GM18499 (cell line): ENCODE data around the gene CDH12.
A peak's percentile ranks its signal among the peaks of the same experiment; 100 is the strongest.

Experiments used
- ATAC-seq: cut with Tn5 transposase; IDR thresholded peaks from one replicate; pipeline ENCODE4 v1.9.1; 2021; ENCODE audit warnings: moderate number of reproducible peaks; ENCODE audit not compliant: insufficient read depth, unreplicated experiment

CDH12 gene

DNA sequence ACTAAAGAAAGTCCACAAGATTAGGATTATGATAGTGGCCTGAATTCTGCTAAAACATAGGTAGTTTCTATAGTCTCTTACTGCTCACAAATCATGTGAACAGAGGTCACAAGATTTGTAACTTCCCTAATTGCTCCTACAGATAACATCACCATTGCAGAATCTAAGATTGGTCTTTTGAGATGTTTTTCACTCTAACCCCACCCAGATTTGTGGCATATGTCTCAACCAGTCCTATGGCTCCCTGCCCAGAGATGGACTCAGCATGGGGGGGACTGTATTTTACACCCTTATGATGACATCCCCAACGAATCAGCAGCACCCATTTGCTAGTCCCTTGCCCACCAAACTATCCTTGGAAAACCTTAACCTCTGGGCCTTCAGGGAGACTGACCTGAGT, 1046.2 kb downstream of the CDH12 start:
- no peak for ATAC-seq

DNA sequence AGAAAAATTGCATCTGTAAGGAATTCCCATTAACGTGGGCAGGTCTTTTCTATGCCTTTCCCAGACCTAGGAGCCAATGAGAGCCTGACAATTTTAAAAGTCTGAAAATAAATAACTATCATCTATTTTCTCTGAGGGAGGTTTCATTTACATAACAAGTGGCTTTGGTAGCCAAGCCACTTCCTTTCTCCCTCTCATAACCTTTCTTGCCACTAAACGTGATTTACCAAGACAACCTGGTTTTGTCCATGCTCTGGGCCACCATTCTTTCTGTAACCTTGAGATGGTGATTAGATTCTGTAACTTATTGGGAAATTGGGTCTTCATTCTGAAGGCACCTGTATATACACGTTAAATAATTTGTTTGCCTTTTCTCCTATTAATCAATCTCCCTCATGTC, 1046.9 kb downstream of the CDH12 start:
- ATAC-seq = no peak

DNA sequence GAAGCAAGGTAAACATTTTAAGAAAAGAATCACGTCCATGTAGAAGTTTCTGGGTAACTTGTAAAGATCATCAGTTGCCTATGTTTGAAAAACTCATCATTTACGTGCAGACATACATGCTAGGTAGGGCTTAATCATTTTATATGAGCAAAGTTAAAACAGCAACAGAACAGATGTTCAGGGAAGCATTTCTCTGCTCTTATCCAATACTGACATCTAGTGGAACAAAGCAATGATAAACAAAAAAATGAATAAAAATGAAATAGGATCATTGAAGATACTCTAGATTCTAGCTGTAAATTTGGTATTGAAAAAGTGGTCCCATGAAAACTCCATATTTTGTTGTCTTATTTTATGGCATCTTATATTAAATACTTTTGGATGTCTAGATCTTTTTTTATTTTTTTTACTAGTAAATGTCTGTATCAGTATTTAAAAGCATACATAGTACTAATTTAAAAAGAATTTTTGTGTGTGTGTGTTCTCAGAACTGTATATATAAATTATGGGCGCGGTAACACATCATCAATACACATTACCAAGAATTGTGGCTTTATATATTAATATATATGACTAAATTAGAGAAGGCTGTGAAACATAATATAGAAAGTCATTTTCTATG, 1050.2 kb downstream of the CDH12 start:
- ATAC-seq = peak; percentile 41

DNA sequence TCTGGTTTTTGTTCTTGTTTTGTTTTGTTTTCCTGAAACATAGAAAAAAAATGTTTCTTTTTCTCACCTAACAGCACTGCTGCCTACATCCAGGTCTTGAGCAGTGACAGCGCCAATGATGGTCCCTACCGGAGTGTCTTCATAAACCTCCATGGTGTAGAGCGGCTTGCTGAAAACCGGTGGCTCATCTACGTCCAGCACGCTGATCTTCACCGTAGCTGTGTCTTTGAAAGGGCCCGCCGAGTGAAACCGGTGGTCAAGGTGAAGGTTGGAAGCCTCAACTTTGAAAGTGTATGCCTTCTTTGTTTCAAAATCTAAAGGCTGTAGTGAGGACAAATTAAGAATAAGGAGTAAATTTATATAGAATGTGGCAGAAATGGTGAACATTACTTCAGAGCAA, 1051.0 kb downstream of the CDH12 start:
- no peak for ATAC-seq

DNA sequence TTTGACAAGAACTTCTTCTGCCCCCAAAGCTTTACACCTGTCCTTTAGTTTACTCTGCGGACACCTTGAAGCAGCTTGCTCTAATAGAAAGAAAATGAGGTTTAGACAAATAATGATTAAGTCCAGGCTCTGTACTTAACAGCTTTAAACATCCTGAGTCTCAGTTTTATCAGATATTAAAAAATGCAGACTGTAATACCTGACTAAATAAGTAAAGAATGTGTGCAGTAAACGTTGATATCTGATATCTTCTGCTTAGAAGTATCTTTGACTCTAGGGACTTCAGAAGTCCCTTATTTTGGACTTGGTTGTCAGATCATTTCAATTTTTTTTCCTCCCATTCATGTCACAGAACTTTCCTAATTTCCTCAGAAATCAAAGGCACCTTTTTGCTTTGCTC, 1060.4 kb downstream of the CDH12 start:
- no peak for ATAC-seq

DNA sequence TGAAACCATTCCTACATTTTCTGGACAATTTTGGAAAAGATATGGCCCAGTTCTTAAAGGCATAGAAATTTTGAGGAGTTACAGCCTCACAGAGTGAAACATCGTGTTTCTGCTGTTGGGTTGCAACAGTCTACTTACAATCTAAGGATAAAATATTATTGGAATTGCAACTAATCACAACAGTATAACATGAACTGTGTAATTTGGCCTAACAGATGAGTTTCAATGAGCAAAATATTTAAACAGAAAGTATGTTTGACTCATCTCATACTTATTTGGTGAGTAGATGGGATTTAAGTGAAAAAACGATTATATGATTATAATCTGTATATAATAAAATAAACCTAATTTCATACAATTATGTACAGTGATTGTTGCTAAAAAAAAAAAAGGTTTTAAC, 1061.8 kb downstream of the CDH12 start:
- ATAC-seq = no peak

DNA sequence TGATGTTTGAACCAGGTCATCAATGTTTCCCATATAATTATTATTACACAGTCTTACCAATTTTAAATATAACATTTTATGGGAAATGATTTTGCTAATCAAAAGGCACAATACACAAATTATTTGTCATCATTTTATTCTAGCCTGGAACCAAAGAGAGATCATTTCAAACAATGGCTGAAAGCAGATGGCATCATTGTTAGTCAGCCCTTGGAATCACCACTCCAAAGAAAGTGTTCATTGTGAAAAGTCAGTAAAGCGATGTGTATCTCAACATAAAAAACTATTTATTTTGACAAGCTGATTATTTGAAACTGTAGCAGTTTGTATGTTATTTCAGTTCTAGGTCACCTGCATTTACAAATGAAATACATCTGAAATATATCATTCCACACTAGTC, 1068.7 kb downstream of the CDH12 start:
- no peak for ATAC-seq

DNA sequence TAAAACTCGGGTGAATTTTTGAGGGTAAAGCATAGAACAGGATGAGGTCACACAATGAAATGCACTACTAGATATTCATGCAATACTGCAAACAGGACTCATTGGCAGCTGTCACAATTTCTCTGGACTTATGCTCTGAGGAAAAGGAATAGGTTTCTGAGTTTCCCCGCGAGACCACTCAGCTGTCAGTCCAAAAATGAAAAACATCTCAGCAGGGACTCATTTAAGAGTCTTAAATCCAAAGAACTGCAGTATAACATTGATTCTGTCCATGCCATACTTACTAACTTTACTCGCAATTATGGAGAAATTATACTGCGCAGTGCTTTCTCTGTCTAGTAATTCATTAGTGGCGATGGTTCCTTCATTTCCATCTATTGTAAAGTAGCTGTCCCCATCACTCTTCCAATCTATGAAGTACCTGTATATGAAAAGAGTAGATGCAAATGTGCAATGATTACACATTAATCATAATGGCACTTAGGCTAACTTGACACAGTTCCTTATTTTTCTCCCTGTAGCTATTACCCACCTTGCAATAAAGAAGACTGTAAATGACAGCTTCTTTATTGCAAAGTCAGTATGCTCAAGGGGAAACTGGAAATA, 1070.0 kb downstream of the CDH12 start:
- ATAC-seq = no peak

DNA sequence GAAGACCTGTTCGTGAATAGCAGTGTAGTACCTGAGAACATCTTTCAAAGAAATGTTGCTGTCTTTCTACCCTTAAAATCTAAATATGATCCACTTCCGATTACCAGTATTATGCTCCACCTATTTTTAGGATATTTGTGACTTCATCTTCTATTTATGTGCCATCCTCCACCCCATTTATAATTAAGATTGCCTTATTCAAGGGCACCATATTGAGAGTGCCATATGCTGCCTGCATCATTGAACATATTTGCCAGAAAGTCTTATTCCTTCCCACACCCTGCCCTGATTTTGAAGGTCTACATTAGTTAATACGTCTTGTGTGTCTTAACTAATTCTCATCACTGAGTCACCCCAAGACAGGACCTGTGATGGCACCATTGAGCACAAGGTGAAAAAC, 1076.7 kb downstream of the CDH12 start:
- no peak for ATAC-seq

DNA sequence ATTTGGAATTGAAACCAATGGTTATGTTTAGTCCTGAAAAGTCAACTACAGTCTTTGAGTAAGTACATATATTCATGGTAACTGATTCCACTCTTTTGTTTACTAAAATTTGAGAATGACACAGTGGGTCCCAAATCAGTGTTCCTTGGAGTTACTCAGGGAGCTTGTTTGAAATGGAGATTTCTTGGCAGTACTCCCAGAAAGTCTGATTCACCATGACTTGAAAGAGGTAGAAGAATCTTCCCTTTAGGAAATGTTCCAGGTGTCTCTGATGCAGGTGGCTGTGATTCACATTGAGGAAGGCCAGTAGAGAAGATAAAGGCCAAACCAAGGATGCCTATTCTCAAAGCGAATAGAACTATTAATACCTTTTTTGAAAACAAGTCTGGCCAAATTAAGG, 1078.3 kb downstream of the CDH12 start:
- ATAC-seq = no peak

DNA sequence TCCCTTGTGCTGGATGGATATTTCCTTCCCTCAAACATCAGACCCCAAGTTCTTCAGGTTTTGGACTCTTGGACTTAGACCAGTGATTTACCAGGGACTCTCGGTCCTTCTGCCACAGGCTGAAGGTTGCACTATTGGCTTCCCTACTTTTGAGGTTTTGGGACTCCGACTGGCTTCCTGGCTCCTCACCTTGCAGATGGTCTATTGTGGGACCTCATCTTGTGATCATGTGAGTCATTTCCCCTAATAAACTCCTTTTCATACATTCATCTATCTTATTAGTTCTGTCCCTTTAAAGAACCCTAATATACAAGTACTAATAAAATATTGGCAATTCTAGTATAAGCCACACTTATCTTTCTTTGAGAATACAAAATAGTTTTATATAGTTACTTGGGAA, 1078.9 kb downstream of the CDH12 start:
- no peak for ATAC-seq

DNA sequence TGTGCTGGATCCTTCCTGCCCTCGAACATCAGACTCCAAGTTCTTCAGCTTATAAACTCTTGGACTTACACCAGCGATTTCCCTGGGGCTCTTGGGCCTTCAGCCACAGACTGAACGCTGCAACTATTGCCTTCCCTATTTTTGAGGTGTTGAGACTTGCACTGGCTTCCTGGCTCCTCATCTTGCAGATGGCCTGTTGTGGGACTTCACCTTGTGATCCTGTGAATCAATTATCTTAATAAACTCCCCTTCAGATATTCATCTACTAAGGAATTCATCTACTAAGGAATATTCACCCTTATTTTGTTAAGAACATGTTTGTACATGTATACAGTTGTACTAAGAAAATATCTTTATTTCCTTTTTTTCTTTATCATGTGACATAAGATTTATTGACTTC, 1079.7 kb downstream of the CDH12 start:
- ATAC-seq = no peak

DNA sequence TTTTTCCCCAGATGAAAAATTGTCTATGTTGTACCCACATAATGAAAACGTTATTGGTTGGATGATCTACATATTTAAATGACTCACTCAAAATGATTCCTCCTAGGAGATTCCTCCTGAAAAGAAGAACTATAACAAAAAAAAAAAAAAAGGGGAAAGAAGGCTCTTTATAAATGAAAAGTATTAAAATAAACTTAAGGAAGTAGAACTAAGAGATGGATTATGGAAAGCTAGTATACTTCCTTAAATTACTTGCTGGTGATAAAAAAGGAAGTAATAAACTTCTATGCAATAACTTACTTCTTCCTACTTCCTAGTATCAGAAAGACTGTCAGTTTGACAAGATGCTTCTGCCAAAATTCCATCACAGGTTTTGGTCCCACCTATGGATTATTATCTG, 1087.7 kb downstream of the CDH12 start:
- ATAC-seq = no peak

DNA sequence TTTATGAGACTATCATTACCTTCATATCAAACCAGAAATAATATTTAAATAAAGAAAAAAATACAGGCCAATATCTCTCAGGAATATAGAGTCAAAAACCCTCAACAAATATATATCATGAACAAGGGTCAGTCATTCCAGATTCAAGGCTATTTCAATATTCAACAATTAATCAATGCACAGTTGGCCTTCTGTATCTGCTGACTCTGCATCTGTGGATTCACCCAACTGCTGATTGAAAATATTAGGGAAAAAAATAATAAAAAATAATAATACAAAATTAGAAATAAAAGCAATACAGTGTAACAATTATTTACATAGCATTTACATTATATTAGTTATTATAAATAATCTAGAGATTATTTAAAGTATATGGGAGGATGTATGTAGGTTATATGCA, 1114.0 kb downstream of the CDH12 start:
- ATAC-seq = no peak

DNA sequence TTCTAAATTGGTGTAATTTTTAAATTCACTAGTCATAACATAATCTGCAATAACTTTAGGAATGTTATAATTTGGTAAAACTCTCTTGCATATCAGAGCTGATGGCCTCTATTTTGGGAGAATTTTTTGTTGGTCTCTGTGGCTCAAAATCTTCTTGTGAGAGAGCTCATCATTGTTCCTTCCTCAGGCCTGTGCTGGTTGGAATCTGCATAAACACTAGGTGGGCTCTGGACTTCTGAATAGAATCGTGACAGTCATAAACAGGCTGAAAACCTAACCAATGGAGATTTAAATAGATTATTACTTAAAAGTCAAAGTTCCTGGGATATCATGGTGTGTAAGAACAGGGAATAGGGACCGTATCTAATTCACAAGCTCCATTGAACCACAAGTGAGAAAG, 1129.6 kb downstream of the CDH12 start:
- ATAC-seq = no peak

DNA sequence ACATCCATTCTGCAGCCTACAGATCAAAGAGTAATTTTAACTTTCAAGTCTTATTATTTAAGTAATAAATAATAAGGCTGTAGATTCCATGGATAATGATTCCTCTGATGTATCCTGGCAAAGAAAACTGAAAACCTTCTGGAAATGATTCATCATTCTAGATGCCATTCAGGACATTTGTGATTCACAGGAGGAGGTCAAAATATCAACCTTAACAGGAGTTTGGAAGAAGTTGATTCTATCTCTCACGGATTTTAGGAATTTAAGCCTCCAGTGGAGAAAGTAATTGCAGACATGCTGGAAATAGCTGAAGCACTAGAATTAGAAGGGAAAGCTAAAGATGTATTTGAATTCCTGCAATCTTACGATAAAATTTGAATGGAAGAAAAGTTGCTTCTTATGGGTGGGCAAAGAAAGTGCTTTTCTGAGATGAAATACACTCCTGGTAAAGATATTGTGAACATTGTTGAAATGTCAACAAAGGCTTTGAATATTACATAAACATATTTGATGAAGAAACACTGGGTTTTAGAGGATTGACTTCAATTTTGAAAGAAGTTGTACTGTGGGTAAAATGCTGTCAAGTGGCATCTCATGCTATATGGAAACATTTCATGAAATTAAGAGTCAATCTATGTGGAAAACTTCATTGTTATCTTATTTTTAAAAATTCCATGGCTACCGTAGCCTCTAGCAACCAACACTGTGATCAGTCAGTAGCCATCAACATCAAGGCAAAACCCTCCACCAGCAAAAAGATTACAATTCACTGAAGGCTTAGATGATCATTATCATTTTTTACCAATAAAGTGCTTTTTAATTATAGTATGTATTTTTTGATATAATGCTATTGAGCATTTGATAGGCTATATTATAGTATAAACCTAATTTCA, 1141.0 kb downstream of the CDH12 start:
- ATAC-seq = no peak

DNA sequence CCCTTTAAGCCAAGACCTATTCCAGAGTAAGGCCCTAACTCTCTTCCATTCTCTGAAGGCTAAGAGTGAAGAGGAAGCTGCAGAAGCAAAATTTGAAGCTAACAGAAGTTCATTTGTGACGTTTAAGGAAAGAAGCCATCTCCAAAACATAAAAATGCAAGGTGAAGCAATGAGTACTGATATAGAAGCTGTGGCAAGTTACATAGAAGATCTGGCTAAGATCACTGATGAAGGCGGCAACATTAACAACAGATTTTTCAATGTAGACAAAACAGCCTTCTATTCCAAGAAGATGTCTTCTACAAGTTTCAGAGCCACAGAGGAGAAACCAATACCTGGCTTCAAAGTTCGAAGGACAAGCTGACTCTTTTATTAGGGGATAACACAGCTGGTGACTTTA, 1143.4 kb downstream of the CDH12 start:
- no peak for ATAC-seq

DNA sequence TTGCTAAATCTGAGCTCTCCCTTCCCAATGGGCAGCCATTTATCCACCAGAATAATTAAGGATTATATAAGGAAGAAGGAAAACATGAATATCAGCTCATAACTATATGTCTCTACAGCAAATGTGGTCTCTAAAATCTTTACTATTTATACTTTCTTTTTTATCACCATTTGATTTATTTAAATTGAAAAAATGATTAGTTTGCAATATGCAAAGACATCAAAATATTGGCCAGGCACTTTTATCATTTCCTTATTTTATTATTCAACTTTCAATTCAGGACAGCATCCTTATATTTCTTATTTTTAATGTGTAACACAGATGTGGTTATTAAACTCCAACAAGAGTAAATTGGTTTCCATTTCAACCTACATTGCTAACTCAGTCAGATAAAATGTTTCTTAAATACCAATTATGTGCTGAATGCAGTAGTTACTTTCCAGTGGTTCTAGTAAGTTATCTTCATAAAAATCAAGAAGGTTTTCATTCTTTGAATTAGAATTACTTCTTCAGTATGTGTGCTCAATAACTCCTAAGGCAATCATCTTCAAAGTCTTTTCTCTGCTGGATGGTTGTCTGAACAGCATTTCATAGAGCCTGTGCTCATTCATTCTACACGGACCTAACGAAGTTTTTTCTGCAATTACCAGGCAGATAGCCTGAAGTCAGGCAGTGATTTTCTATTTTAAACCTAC, 1148.0 kb downstream of the CDH12 start:
- no peak for ATAC-seq

DNA sequence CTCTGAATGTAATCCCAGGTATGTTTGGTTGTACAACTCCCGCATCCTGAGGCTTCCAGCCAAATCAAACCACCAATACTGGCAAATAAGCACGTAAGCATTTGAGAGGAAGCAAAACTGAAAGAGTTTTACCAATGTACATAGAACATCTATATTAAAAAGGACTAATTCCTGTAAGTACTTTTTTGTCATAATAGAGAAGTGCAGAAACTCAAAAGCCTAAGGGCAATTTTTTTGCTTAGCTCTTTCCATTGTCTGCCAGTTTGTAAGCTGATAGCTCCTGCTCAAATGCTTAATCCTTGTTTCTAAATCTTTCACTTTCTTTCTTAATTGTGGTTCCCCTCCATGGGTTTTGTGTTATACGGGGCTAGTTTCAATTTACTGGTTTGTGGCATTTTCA, 1151.8 kb downstream of the CDH12 start:
- ATAC-seq = no peak
